ENCODE measurements around the gene ZNF672.

GRCh38 chr1:248897412-248898337 is 59.7 kb downstream of the ZNF672 start:
- TF ChIP-seq SUZ12 (IDR thresholded peaks at IDR 0.05; ENCODE audit: extremely low read depth, insufficient read depth, insufficient read length) (no peak), YY1 (IDR thresholded peaks at IDR 0.05; ENCODE audit: insufficient read depth, insufficient read length) (no peak), ZNF274 (IDR thresholded peaks at IDR 0.05; ENCODE audit: low read depth, low read length) (no peak)
